Caco-2 (cell line): Measurements from ENCODE around the gene CYP2A7. TPM values are rescaled to one million over a fixed set of nuclear protein-coding genes. Genes with fewer than 3 reads are reported as not detected.
"Not testable (repeated sequence)": the region's sequence is repeated elsewhere in the genome, so short reads cannot be mapped to it uniquely, and the experiment has no call there.

Experiments
- BruUV-seq: library from RNA; stranded (reverse); fragments of 400-500 nt; replicated peaks from 2 replicates; lab custom pipeline; 2021; lab: Mats Ljungman, UMichigan
- CTCF ChIA-PET: fragments of 300-600 bp; sonication (Branson Sonifier 250); formaldehyde crosslinking; loops from one replicate; lab custom pipeline; 2022; ENCODE audit warnings: antibody characterized with exemption; lab: Charles Lee
- POLR2A ChIA-PET: fragments of 300-600 bp; sonication (Branson Sonifier 250); formaldehyde crosslinking; loops from one replicate; lab custom pipeline; 2022; ENCODE audit warnings: antibody characterized with exemption; lab: Charles Lee
- DNase-seq, 2 experiments: peaks; one replicate each; pipeline versions ENCODE4 v3.0.0 to v3.0.0-alpha.2; 2020 to 2022
- H3K27me3 ChIP-seq: replicated peaks from 2 replicates; pipeline ENCODE4 v1.6.0; 2011; ENCODE audit warnings: low read length; ENCODE audit not compliant: control insufficient read depth, insufficient read depth
- H3K36me3 ChIP-seq: 2 replicates; pipeline ENCODE4 v1.5.1; 2011; ENCODE audit warnings: low read length; ENCODE audit not compliant: control insufficient read depth, insufficient read depth
- H3K4me1 ChIP-seq: fragments of 250-450 bp; sonication (Bioruptor Pico); 2 replicates; pipeline ENCODE4 v1.5.1; 2020; ENCODE audit warnings: mild to moderate bottlenecking
- H3K4me3 ChIP-seq: 2 replicates; pipeline ENCODE4 v1.5.1; 2011; ENCODE audit warnings: low read depth, mild to moderate bottlenecking, control low read depth, low read length
- H3K9me3 ChIP-seq: fragments of 250-450 bp; sonication (Bioruptor Pico); 2 replicates; pipeline ENCODE4 v1.5.1; 2020; ENCODE audit warnings: mild to moderate bottlenecking, moderate library complexity
- H3K27ac Mint-ChIP-seq: one replicate; pipeline ENCODE4 v1.8.0; 2022; ENCODE audit warnings: mixed read lengths; ENCODE audit not compliant: unreplicated experiment
- H3K27me3 Mint-ChIP-seq: one replicate; pipeline ENCODE4 v1.8.0; 2022; ENCODE audit warnings: mixed read lengths; ENCODE audit not compliant: insufficient read depth, unreplicated experiment
- H3K36me3 Mint-ChIP-seq: one replicate; pipeline ENCODE4 v1.8.0; 2022; ENCODE audit warnings: mild to moderate bottlenecking, mixed read lengths; ENCODE audit not compliant: insufficient read depth, unreplicated experiment
- H3K4me1 Mint-ChIP-seq: one replicate; pipeline ENCODE4 v1.8.0; 2022; ENCODE audit warnings: low read depth, mixed read lengths; ENCODE audit not compliant: unreplicated experiment
- H3K4me3 Mint-ChIP-seq: one replicate; pipeline ENCODE4 v1.8.0; 2022; ENCODE audit warnings: mild to moderate bottlenecking, moderate library complexity, mixed read lengths; ENCODE audit not compliant: unreplicated experiment
- H3K9me3 Mint-ChIP-seq: one replicate; pipeline ENCODE4 v1.8.0; 2022; ENCODE audit warnings: mixed read lengths; ENCODE audit not compliant: unreplicated experiment
- intact Hi-C: fragments of 100-400 bp; cut with micrococcal nuclease; formaldehyde crosslinking; loops from one replicate; pipeline ENCODE4 v1.10.0; 2022; ENCODE audit not compliant: unreplicated experiment
- total RNA-seq: library from RNA; stranded (reverse); gene quantifications from 2 replicates; pipeline ENCODE4 v1.2.3, GENCODE V29; 2022

Gene CYP2A7
- total RNA-seq, 1 experiment from 2014 or later, result not detected

DNA sequence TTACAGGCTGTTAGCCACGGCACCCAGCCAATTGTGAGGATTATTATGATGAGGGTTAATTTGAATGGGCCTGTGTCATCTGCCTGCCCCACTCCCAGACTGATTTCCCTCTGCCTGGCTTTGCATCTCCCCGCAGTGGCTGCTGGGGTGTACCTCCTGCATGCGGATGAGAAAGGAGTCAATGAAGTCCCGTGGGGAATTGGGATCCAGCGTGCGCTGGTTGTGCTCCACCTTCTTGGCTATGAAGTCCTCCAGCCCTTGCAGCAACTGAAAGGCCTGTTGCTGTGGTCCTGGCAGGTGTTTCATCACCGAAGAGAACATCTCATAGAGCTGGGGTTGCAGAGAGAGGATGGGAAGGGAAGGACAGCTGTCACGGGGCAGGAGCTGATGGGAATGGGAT lies 35.3 kb downstream of the CYP2A7 start:
- H3K4me1 ChIP-seq, CTCF ChIA-PET, H3K36me3 Mint-ChIP-seq, H3K27me3 Mint-ChIP-seq, H3K36me3 ChIP-seq, H3K4me3 ChIP-seq, H3K9me3 ChIP-seq, H3K27ac Mint-ChIP-seq, H3K27me3 ChIP-seq, POLR2A ChIA-PET, BruUV-seq, intact Hi-C loops, H3K4me1 Mint-ChIP-seq, H3K9me3 Mint-ChIP-seq, DNase-seq, H3K4me3 Mint-ChIP-seq: not testable (repeated sequence)

DNA sequence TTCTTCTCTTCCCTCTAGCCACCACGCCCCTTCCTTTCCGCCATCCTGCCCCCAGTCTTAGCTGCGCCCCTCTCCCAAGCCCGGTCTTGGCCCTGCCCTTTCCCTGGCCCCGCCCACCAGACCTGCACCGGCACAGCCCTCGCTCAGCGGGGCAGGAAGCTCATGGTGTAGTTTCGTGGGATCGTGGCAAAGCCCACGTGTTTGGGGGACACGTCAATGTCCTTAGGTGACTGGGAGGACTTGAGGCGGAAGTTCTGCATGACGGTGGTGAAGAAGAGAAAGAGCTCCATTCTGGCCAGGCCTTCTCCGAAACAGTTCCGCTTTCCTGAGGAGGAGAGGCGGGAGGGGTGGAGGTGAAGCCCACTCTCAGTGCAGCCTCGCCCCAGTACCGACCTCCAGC lies 38.4 kb downstream of the CYP2A7 start:
- CTCF ChIA-PET, POLR2A ChIA-PET: not testable (repeated sequence)

DNA sequence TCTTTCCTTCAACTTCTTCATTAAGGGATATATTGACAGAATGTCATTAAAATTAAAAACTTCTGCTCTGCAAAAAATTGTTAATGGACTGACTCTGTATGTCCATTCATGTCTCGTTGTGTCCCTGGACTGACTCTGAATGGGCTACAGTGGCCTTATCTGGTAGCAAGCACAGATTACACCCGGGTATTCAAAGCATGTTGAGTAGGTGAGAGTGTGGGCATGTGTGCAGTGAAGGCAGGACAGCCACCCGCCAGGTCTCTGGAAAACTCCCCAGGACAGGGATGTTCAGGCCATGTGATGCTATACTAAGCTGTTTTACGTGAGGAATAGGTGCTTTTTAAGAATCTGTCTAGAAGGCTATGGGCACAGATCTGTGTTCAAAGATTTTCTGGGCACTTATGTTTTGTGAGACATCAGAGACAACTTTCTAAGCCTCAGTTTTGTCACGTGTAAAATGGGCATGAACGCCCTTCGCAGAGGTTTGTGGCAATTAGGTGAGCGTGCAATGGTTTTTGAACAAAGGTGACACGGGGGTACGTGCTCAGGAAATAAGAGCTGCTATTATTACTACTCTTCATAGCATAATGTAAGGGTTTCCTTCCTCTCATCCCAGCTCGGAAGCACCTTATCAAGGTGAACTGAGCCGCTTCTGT lies 38.9 kb downstream of the CYP2A7 start:
- H3K4me3 ChIP-seq, BruUV-seq, H3K27me3 ChIP-seq, H3K4me1 Mint-ChIP-seq, H3K4me3 Mint-ChIP-seq, CTCF ChIA-PET, H3K27ac Mint-ChIP-seq, POLR2A ChIA-PET, H3K4me1 ChIP-seq, intact Hi-C loops, H3K36me3 Mint-ChIP-seq, DNase-seq, H3K27me3 Mint-ChIP-seq, H3K36me3 ChIP-seq, H3K9me3 ChIP-seq: not testable (repeated sequence)
- H3K9me3 Mint-ChIP-seq, result peaks cover 17% of the 10 kb centered on the region

More for the DNA sequence above, 38.4 kb downstream of the CYP2A7 start:
- H3K27me3 Mint-ChIP-seq, H3K36me3 ChIP-seq, H3K4me3 Mint-ChIP-seq, H3K4me1 Mint-ChIP-seq, H3K4me1 ChIP-seq, H3K36me3 Mint-ChIP-seq, DNase-seq, intact Hi-C loops, H3K27me3 ChIP-seq, BruUV-seq, H3K9me3 ChIP-seq, H3K27ac Mint-ChIP-seq, H3K4me3 ChIP-seq: not testable (repeated sequence)
- peaks cover 12% of the 10 kb centered on the region for H3K9me3 Mint-ChIP-seq

DNA sequence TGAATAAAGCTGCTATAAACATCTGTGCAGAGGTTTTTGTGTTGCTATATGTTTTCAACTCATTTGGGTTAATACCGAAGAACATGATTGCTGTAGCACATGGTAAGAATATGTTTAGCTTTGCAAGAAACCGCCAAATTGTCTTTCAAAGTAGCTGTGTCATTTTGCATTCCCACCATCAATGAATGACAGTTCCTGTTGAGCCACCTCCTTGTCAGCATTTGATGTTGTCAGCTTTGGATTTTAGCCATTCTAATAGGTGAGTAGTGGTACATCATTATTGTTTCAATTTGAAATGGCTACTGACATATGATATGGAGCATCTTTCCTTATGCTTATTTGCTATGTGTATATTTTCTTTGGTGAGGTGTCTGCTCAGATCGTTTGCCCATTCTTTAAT lies 40.0 kb downstream of the CYP2A7 start:
- H3K4me1 Mint-ChIP-seq, H3K27me3 Mint-ChIP-seq, H3K9me3 ChIP-seq, CTCF ChIA-PET, intact Hi-C loops, H3K27ac Mint-ChIP-seq, DNase-seq, H3K36me3 ChIP-seq, H3K27me3 ChIP-seq, H3K4me3 Mint-ChIP-seq, BruUV-seq, H3K4me3 ChIP-seq, POLR2A ChIA-PET, H3K36me3 Mint-ChIP-seq, H3K4me1 ChIP-seq: not testable (repeated sequence)
- peaks cover 17% of the 10 kb centered on the region for H3K9me3 Mint-ChIP-seq

GRCh38 chr19:40838477-40838876 lies 43.6 kb downstream of the CYP2A7 start:
- H3K4me3 Mint-ChIP-seq, DNase-seq, H3K36me3 ChIP-seq, POLR2A ChIA-PET, H3K27ac Mint-ChIP-seq, BruUV-seq, H3K36me3 Mint-ChIP-seq, H3K27me3 Mint-ChIP-seq, H3K27me3 ChIP-seq, H3K9me3 ChIP-seq, H3K4me3 ChIP-seq, intact Hi-C loops, H3K4me1 ChIP-seq: not testable (repeated sequence)
- Mint-ChIP-seq H3K4me1 (peaks cover 19% of the 10 kb centered on the region), H3K9me3 (peaks cover 17% of the 10 kb centered on the region)
- CTCF ChIA-PET, result interaction anchor here (0.6 kb wide), 1 partner anchor 15 kb away, joined by 6 read pairs; no protein-coding TSS in a partner anchor
